Epithelial cell of esophagus (primary cell): ENCODE results near the gene PRPH2.

Source experiments
- DNase-seq: peaks from one replicate; pipeline ENCODE4 v3.0.0; 2010; ENCODE audit warnings: low read depth
- H3K4me3 ChIP-seq: 2 replicates; pipeline ENCODE4 v1.5.1; 2011; ENCODE audit warnings: mild to moderate bottlenecking, low read length, control low read depth
- TF ChIP-seq, protein P1 (sequence below): IDR thresholded peaks from 2 replicates; pipeline ENCODE4 v1.5.1; 2011; ENCODE audit warnings: low read depth, mild to moderate bottlenecking, low read length, control low read depth, inconsistent platforms; ENCODE audit not compliant: insufficient read depth; ENCODE audit errors: missing control alignments

Gene PRPH2

DNA sequence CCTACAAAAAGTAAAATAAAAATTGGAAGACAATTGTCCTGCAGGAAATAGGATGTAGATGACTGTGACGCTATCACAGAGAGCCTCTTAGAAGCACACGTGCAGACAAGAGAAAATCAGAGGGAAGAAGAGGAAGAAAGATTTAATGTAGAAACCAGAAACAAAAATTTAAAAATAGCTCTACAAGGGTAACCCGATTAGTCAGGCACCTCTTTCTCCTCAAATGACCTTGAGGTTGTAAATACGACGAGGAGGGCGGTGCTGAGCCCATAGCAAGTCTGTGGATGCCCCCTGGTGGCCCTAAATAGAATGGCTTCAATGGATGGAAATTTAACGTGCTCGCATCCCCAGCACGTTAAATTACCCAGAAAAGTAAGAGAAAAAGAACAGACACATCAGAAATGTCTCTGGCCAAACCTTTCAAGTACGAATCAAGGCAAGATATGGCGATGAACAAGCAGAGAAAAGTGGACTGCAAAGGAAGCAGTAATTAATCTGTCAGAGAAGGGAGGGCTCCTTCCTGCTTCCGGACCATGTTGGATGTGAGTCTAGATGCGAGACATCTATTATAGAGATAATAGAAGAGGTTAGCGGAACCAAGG, 4.2 kb upstream of the PRPH2 start:
- DNase-seq: peak; percentile 88
- TF ChIP-seq, protein P1, sequence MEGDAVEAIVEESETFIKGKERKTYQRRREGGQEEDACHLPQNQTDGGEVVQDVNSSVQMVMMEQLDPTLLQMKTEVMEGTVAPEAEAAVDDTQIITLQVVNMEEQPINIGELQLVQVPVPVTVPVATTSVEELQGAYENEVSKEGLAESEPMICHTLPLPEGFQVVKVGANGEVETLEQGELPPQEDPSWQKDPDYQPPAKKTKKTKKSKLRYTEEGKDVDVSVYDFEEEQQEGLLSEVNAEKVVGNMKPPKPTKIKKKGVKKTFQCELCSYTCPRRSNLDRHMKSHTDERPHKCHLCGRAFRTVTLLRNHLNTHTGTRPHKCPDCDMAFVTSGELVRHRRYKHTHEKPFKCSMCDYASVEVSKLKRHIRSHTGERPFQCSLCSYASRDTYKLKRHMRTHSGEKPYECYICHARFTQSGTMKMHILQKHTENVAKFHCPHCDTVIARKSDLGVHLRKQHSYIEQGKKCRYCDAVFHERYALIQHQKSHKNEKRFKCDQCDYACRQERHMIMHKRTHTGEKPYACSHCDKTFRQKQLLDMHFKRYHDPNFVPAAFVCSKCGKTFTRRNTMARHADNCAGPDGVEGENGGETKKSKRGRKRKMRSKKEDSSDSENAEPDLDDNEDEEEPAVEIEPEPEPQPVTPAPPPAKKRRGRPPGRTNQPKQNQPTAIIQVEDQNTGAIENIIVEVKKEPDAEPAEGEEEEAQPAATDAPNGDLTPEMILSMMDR: peak; percentile 88
- H3K4me3 ChIP-seq: peak overlapping the region; percentile 47

DNA sequence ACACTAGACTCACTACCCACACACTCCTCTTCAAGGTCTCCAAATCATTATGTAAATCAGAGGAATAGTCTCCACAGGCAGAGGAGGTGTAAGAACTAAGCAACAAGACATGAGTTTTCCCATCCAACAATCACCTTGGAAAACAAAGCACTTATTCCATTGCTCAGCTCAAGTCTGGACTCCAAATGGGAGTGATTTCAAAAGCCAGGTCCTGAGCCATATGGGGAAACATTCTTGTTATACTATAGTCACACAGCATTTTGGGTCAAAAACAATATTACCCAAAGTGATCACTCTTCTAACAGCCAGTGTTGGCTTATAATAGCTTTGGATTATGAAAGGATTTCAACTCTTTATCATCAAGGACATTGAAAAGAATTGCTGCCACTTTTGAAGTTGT, 3.6 kb upstream of the PRPH2 start:
- no peak for DNase-seq
- TF ChIP-seq, protein P1: no peak
- H3K4me3 ChIP-seq: no peak overlapping the region

DNA sequence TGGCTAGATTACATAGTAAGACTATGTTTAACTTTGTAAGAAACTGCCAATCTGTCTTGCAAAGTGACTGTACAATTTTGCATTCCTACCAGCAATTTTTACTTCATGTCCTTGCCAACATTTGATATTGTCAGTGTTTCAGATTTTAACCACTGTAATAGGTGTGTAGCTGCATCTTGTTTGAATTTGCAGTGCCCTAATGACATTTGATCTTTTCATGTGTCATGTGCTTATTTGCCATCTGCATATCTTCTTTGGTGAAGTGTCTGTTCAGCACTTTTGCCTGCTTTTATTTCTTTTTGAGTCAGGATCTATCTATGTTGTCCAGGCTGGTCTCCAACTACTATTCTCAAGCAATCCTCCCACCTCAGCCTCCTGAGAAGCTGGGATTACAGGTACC, 2.4 kb upstream of the PRPH2 start:
- TF ChIP-seq, protein P1: no peak
- no peak for DNase-seq
- H3K4me3 ChIP-seq: no peak overlapping the region

DNA sequence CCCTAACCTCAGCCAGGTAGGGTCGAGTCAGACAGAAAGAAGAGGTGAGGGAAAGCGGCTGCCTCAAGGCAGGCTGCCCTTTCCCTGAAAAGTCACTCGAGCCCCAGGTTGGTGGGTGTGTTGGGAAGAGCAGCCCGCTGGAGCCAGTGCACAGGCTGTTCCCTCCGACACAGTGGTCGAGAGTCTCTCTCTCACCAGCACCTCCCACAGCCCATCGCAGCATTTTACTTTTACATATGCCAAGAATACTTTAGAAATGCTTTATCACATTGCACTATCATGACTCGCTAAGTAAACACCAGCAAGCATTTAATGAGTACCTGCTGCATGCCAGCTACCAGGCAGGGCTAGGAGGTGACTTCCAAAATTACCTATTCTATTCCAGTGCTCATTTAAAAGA, 1.7 kb downstream of the PRPH2 start:
- TF ChIP-seq, protein P1: no peak
- DNase-seq: peak; percentile 66

DNA sequence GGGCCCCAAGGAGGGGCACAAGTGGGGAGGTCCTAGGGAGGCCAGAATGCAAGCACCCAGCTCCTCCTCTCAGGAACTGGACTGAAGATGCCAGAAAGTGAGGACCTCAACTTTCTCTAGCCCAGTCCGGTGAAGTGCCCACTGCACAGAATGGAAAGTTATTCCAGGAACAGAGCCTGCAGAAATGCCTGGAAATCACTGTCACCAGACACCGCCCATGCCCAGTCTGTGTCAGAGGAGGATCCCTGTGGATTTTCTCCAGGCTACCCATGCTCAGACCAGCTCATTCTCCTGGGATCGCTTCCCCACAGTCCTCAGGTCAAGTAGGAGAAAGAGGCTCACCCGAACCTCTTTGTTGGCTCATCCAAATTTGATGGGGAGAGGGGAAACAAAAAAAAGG, 6.5 kb downstream of the PRPH2 start:
- DNase-seq: no peak
- TF ChIP-seq, protein P1: no peak
- H3K4me3 ChIP-seq: no peak overlapping the region

More for the DNA sequence above, 1.7 kb downstream of the PRPH2 start:
- no peak overlapping the region for H3K4me3 ChIP-seq

DNA sequence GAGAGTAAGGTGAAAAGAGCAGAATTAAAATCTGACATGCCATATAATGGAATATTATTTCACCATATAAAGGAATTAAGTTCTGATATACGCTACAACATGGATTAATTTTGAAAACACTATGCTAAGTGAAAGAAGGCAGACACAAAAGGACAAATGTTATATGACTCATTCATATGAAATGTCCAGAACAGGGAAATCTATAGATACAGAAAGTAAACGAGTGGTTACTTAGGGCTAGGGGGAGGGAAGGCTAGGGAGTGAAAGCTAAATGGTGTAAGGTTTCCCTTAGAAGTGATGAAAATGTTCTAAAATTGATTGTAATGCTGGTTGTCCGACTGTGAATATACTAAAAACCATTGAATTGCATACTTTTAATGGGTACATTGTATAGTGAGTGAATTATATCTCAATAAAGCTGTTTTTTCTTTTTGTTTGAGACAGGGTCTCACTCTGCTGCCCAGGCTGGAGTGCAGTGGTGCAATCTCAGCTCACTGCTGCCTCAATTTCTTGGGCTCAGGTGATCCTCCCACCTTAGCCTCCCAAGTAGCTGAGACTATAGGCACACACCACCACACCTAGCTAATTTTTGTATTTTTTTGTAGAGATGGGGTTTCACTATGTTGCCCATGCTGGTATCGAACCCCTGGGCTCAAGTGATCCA, 8.2 kb downstream of the PRPH2 start:
- DNase-seq: peak; percentile 44
- no peak overlapping the region for H3K4me3 ChIP-seq
- TF ChIP-seq, protein P1: no peak

DNA sequence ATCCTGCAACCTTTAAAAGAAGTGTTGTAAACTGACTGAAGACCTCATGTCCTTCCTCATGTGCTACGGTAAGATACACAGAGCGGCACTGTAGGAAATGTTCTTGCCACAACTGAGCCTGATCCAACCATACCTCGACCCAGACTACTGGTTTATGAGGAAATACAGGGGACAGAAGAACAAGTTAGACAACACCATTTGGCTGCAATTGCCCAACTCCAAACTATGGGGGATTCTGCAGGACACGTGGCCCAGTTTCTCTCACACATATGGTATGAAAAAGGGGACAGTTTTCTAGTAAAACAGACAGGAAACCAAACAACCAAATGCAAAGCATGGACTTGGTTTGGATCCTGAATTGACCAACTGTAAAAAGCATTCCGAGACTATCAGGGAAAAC, 10.5 kb downstream of the PRPH2 start:
- no peak overlapping the region for H3K4me3 ChIP-seq
- TF ChIP-seq, protein P1: no peak
- no peak for DNase-seq
